HepG2 (cell line): ENCODE results near the gene MLX. TPM values are rescaled to one million over a fixed set of nuclear protein-coding genes. Genes with fewer than 3 reads are reported as not detected.

Experiments
- ATAC-seq: fragments of 200-7000 bp; cut with Tn5 transposase; 3 replicates; pipeline ENCODE4 v1.9.1; 2020; ENCODE audit warnings: mild to moderate bottlenecking, moderate library complexity
- BruUV-seq: library from RNA; stranded (reverse); fragments of 400-500 nt; replicated peaks from 2 replicates; lab custom pipeline; 2021; lab: Mats Ljungman, UMichigan
- CTCF ChIA-PET: fragments of 300-600 bp; formaldehyde crosslinking; extraction: SDS; loops from one replicate; lab custom pipeline; 2021; ENCODE audit warnings: low total read pairs, inconsistent platforms, low intra/inter-chr PET ratio; lab: Yijun Ruan, JAX
- POLR2A ChIA-PET: fragments of 350-600 bp; sonication (Branson Sonifier 250); formaldehyde crosslinking; loops from one replicate; lab custom pipeline; 2020; ENCODE audit warnings: antibody characterized with exemption, inconsistent platforms; lab: Yijun Ruan, JAX
- DNase-seq: peaks from one replicate; pipeline ENCODE4 v3.0.0-alpha.2; 2015; ENCODE audit warnings: low spot score
- FAIRE-seq: peaks from 3 replicates; lab custom pipeline; 2011; peaks lifted over from hg19 to GRCh38; lab: Jason Lieb, UNC
- H2AFZ ChIP-seq: one replicate; pipeline ENCODE4 v1.6.1; 2011; ENCODE audit warnings: low read length, inconsistent platforms
- H3K27ac ChIP-seq: fragments of 300-600 bp; 3 replicates; pipeline ENCODE4 v1.8.0; 2011; ENCODE audit warnings: mixed run types, mild to moderate bottlenecking, mixed read lengths, low read length, inconsistent platforms; ENCODE audit not compliant: insufficient read depth; ENCODE audit errors: extremely low read length
- H3K27me3 ChIP-seq, 2 experiments: fragments of 200-600 bp in 1 of 2; 2 replicates in 1 of 2; 3 replicates in 1 of 2; pipeline versions ENCODE4 v1.6.0 to v1.8.0; 2011; ENCODE audit warnings: low read length in 2 of 2, mild to moderate bottlenecking in 2 of 2, moderate library complexity in 2 of 2, inconsistent platforms in 1 of 2; ENCODE audit not compliant: insufficient read depth in 2 of 2, control insufficient read depth in 1 of 2
- H3K36me3 ChIP-seq, 2 experiments: fragments of 200-600 bp in 1 of 2; replicated peaks in 1 of 2; 2 replicates in 1 of 2; 3 replicates in 1 of 2; pipeline versions ENCODE4 v1.5.1 to v1.8.0; 2011; ENCODE audit warnings: low read length in 2 of 2, inconsistent platforms in 1 of 2; ENCODE audit not compliant: insufficient read depth in 2 of 2, control insufficient read depth in 1 of 2
- H3K4me1 ChIP-seq: 2 replicates; pipeline ENCODE4 v1.5.1; 2012; ENCODE audit warnings: low read length, inconsistent platforms; ENCODE audit not compliant: insufficient read depth
- H3K4me2 ChIP-seq: 2 replicates; pipeline ENCODE4 v1.6.0; 2011; ENCODE audit warnings: low read depth, low read length, inconsistent platforms
- H3K4me3 ChIP-seq, 3 experiments: fragments of 200-600 bp in 1 of 3; sonication (generic), shearing (Covaris generic) in 1 of 3; replicated peaks in 1 of 3; 2 replicates each; pipeline ENCODE4 v1.5.1; 2011 to 2016; ENCODE audit warnings: low read length in 3 of 3, inconsistent platforms in 2 of 3, low read depth in 2 of 3, mild to moderate bottlenecking in 2 of 3, control low read depth in 1 of 3, mixed read lengths in 1 of 3; ENCODE audit not compliant: insufficient read depth in 1 of 3
- H3K79me2 ChIP-seq: one replicate; pipeline ENCODE4 v1.6.1; 2011; ENCODE audit warnings: low read length, inconsistent platforms; ENCODE audit not compliant: insufficient read depth
- H3K9ac ChIP-seq: 2 replicates; pipeline ENCODE4 v1.6.0; 2011; ENCODE audit warnings: mild to moderate bottlenecking, low read depth, low read length, inconsistent platforms; ENCODE audit not compliant: insufficient read depth
- H3K9me3 ChIP-seq: 2 replicates; pipeline ENCODE4 v1.5.1; 2012; ENCODE audit warnings: mild to moderate bottlenecking, low read length
- H4K20me1 ChIP-seq: 2 replicates; pipeline ENCODE4 v1.6.0; 2011; ENCODE audit warnings: inconsistent platforms, mild to moderate bottlenecking, low read length, moderate library complexity; ENCODE audit not compliant: insufficient read depth
- AGO2 ChIP-seq: fragments of 200-400 bp; formaldehyde crosslinking; optimal IDR thresholded peaks from 2 replicates; pipeline ENCODE3; 2017; ENCODE audit warnings: mild to moderate bottlenecking, low read depth, low read length, moderate library complexity
- DZIP1 ChIP-seq: sonication (generic); formaldehyde crosslinking; IDR thresholded peaks from 2 replicates; pipeline ENCODE4 v1.5.0; 2020; ENCODE audit warnings: mild to moderate bottlenecking, missing genetic modification reagents
- HNRNPK ChIP-seq: fragments of 200-400 bp; formaldehyde crosslinking; IDR thresholded peaks from 2 replicates; pipeline ENCODE4 v1.6.1; 2018; ENCODE audit warnings: low read length, low read depth, moderate library complexity, mild to moderate bottlenecking; ENCODE audit not compliant: poor library complexity, severe bottlenecking
- NFE2L1 ChIP-seq: sonication (generic); formaldehyde crosslinking; IDR thresholded peaks from 2 replicates; pipeline ENCODE4 v1.4.0; 2020; ENCODE audit warnings: missing genetic modification reagents, mild to moderate bottlenecking, borderline replicate concordance
- SALL2 ChIP-seq: sonication (generic); formaldehyde crosslinking; IDR thresholded peaks from 2 replicates; pipeline ENCODE4 v1.8.1; 2023; ENCODE audit warnings: mild to moderate bottlenecking, missing genetic modification reagents, inconsistent platforms
- SRY ChIP-seq: sonication (generic); formaldehyde crosslinking; IDR thresholded peaks from 2 replicates; pipeline ENCODE4 v1.8.0; 2022; ENCODE audit warnings: mild to moderate bottlenecking, missing genetic modification reagents
- TEAD2 ChIP-seq: sonication (generic); formaldehyde crosslinking; IDR thresholded peaks from 2 replicates; pipeline ENCODE4 v1.9.0; 2021; ENCODE audit warnings: missing genetic modification reagents
- ZFY ChIP-seq: sonication (generic); formaldehyde crosslinking; IDR thresholded peaks from 2 replicates; pipeline ENCODE4 v1.4.0; 2020; ENCODE audit warnings: missing genetic modification reagents
- ZNF280B ChIP-seq: sonication (generic); formaldehyde crosslinking; IDR thresholded peaks from 2 replicates; pipeline ENCODE4 v1.5.0; 2020; ENCODE audit warnings: missing genetic modification reagents, mild to moderate bottlenecking, borderline replicate concordance
- WGBS: methylation state at CpG from one replicate; pipeline ENCODE4 v1.1.6; 2017; ENCODE audit warnings: low lambda C conversion rate; 5-methylcytosine and 5-hydroxymethylcytosine counted together
- in situ Hi-C: cut with HindIII; loops from 2 replicates; pipeline ENCODE4 v1.10.0; 2017; ENCODE audit warnings: low pct_unique_long_range_greater_than_20kb; ENCODE audit not compliant: extremely low pct_ligation_motif_present
- intact Hi-C: fragments of 100-400 bp; cut with micrococcal nuclease; formaldehyde crosslinking; loops from one replicate; pipeline ENCODE4 v1.10.0; 2022; ENCODE audit not compliant: unreplicated experiment
- polyA plus RNA-seq, 8 experiments: library from polyadenylated mRNA; depleted of rRNA in 3 of 8; stranded (reverse) in 7 of 8; unstranded in 1 of 8; fragments of >200 nt; fragmentation: Illumina TruSeq in 4 of 8; extraction: Trizol in 4 of 8; gene quantifications; 2 replicates each; pipeline versions ENCODE4 v1.2.1 to v1.2.3, GENCODE V29; 2011 to 2016; ENCODE audit warnings: low read depth in 4 of 8, missing spikeins in 1 of 8, mixed read lengths in 1 of 8; ENCODE audit not compliant: insufficient read depth in 1 of 8
- total RNA-seq, 5 experiments: library from RNA; depleted of rRNA; stranded (reverse); fragments of >200 nt; fragmentation: Illumina TruSeq; extraction: Trizol; gene quantifications; 2 replicates each; pipeline ENCODE4 v1.2.3, GENCODE V29; 2016; ENCODE audit warnings: low read depth in 1 of 5

MLX gene
- total and polyA plus RNA-seq, 2 of the 13 experiments (the other 11 are each of a cell fraction or from before 2014, with no cell fraction given): 38.9 to 74.4 TPM

- H3K9ac ChIP-seq: no peak overlapping the region
- H3K9me3 ChIP-seq: no peaks in the 10 kb centered on the region
- 0 out of 2 replicates have a peak, but pooled peaks have one; percentile 7 for TF ChIP-seq ZFY
- TF ChIP-seq HNRNPK: no peak
- no peak for TF ChIP-seq SRY (CRISPR knock-in tag)
- TF ChIP-seq DZIP1 (CRISPR knock-in tag): 0 out of 2 replicates have a peak, but pooled peaks have one; percentile 29
- 0 out of 2 replicates have a peak, but pooled peaks have one; percentile 17 for TF ChIP-seq ZNF280B (CRISPR knock-in tag)
- TF ChIP-seq SALL2 (CRISPR knock-in tag): no peak
- no peak for TF ChIP-seq NFE2L1
- peak; percentile 54 for TF ChIP-seq AGO2
- 0 out of 2 replicates have a peak, but pooled peaks have one; percentile 18 for TF ChIP-seq TEAD2 (CRISPR knock-in tag)
- peaks cover 3 to 11% of the 10 kb centered on the region in 2 experiments; a peak in 2 of 5 replicates for H3K36me3 ChIP-seq
- no TSS peak for BruUV-seq
- in situ Hi-C loops (no loop called here), intact Hi-C loops (no loop called here)
- no peak for DNase-seq
- H3K4me2 ChIP-seq: no peak overlapping the region
- ATAC-seq: no peak
- peaks cover 13% of the 10 kb centered on the region for H3K79me2 ChIP-seq
- WGBS: 99% methylated on average over 14 of the region's 14 CpGs
- H4K20me1 ChIP-seq: no peaks in the 10 kb centered on the region
- H3K4me1 ChIP-seq: peaks cover 71% of the 10 kb centered on the region
- no peak overlapping the region for H3K4me3 ChIP-seq
- ChIA-PET POLR2A (interaction anchor here (0.7 to 4.2 kb wide), 3 partner anchors 9 to 297 kb away, joined by 3 to 68 read pairs (median 45); partner anchors contain the start of gene HSD17B1), CTCF (no interaction called here)
- no peak overlapping the region for H2AFZ ChIP-seq
- H3K27ac ChIP-seq: no peak overlapping the region
- no peaks in the 10 kb centered on the region for H3K27me3 ChIP-seq
- no peak for FAIRE-seq
Observed at GRCh38 chr17:42538482-42538881, 28.4 kb upstream of the MLX start.
